Mucosa of descending colon (tissue), 3 donors: Measurements from ENCODE around the gene KIF17. TPM values are rescaled to one million over a fixed set of nuclear protein-coding genes. Genes with fewer than 3 reads are reported as not detected.

ENCODE experiments used
- ATAC-seq: fragments of 200-7000 bp; cut with Tn5 transposase; one replicate; pipeline ENCODE4 v1.9.1; 2020; ENCODE audit warnings: mild to moderate bottlenecking, moderate library complexity
- DNase-seq, 3 donors: peaks; one replicate each; pipeline ENCODE4 v3.0.0-alpha.2; 2020
- H3K36me3 ChIP-seq: fragments of 200-600 bp; one replicate; pipeline ENCODE4 v1.8.0; 2021; ENCODE audit warnings: low read depth, mild to moderate bottlenecking
- H3K4me1 ChIP-seq: fragments of 200-600 bp; one replicate; pipeline ENCODE4 v1.8.0; 2021; ENCODE audit warnings: low read depth, mild to moderate bottlenecking
- H3K4me3 ChIP-seq: fragments of 200-600 bp; one replicate; pipeline ENCODE4 v1.8.0; 2021; ENCODE audit warnings: mild to moderate bottlenecking
- H3K9me3 ChIP-seq: fragments of 200-600 bp; one replicate; pipeline ENCODE4 v1.8.0; 2021; ENCODE audit warnings: mild to moderate bottlenecking
- intact Hi-C, 2 donors: fragments of 100-400 bp; cut with DNase I in 1 of 2; cut with micrococcal nuclease in 1 of 2; formaldehyde crosslinking; loops; one replicate each; pipeline versions ENCODE4 v1.11.0 to v1.11.1; 2022; cut with DNase I, micrococcal nuclease
- total RNA-seq, 3 donors: library from RNA; stranded (reverse); fragmentation: NEBNext Ultra II Directional in 2 of 3; extraction: Animal tissue kit (Norgen Biotek cat#: 25700) in 2 of 3; gene quantifications; one replicate each; pipeline versions ENCODE4 v1.2.1 to v1.2.4, GENCODE V29; 2021 to 2023
- TF ChIP-seq, protein P1 (sequence below): fragments of 200-600 bp; IDR thresholded peaks from one replicate; pipeline ENCODE4 v1.8.0; 2022; ENCODE audit warnings: antibody characterized with exemption, mild to moderate bottlenecking
- donor health status: DM: no; HTN: no; CAD: no; lungs with moderate emphysema.
- donor health status: DM: no; HTN: no; CAD: no.
- donor health status: DM: no; HTN: yes; CAD: no.

The KIF17 gene
- total RNA-seq, 3 donors from 2014 or later = 0.20 to 0.63 (median 0.53) TPM

DNA sequence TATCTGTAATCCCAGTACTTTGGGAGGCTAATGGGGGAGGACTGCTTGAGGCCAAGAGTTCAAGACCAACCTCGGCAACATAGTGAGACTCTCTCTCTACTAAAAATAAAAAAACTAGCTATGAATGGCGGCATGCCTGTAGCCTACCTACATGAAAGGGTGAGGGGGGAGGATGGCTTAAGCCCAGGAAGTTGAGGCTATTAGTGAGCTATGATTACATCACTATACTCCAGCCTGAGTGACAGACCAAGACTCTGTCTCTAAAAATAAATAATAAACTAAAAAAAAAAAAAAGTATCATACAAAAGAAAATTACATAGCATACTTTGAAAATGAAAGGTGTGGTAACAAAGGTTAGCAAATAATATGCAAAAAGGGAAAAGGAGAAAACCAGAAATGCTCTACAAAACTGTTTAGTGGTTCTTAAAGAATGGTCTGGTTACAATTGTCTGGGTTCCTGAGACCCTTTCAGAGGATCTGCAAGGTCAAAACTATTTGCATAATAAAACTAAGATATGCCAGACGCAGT is 33.7 kb upstream of the KIF17 start:
- ATAC-seq (no peak), DNase-seq (no peak)
- Histone ChIP-seq H3K4me1 (no peaks in the 10 kb centered on the region), H3K4me3 (no peak overlapping the region), H3K9me3 (no peaks in the 10 kb centered on the region), H3K36me3 (peaks cover 11% of the 10 kb centered on the region)
- TF ChIP-seq, protein P1, sequence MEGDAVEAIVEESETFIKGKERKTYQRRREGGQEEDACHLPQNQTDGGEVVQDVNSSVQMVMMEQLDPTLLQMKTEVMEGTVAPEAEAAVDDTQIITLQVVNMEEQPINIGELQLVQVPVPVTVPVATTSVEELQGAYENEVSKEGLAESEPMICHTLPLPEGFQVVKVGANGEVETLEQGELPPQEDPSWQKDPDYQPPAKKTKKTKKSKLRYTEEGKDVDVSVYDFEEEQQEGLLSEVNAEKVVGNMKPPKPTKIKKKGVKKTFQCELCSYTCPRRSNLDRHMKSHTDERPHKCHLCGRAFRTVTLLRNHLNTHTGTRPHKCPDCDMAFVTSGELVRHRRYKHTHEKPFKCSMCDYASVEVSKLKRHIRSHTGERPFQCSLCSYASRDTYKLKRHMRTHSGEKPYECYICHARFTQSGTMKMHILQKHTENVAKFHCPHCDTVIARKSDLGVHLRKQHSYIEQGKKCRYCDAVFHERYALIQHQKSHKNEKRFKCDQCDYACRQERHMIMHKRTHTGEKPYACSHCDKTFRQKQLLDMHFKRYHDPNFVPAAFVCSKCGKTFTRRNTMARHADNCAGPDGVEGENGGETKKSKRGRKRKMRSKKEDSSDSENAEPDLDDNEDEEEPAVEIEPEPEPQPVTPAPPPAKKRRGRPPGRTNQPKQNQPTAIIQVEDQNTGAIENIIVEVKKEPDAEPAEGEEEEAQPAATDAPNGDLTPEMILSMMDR = no peak
- intact Hi-C loops = no loop called here

DNA sequence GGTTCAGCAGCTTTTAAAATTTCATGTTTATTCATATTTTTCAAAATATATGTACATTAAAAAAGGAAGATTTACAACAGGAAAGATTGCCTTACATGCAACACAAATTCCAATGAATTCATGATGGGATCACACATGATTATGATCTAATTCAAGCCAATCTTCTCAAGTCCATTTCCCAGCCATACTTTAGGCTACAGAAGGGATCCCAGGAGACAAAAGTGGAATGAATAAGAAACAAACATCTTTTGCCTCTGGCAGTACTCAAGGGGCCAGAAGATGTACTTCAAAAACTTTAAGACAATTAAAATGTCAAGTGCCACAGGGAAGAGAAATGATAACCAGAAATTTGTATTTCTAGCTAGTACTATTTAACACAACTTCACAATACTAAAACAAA is 24.9 kb upstream of the KIF17 start:
- H3K4me1 ChIP-seq = no peaks in the 10 kb centered on the region
- H3K36me3 ChIP-seq = peaks cover 13% of the 10 kb centered on the region
- ATAC-seq = no peak
- H3K4me3 ChIP-seq = no peak overlapping the region
- no peaks in the 10 kb centered on the region for H3K9me3 ChIP-seq
- intact Hi-C loops = no loop called here
- TF ChIP-seq, protein P1 = no peak
- DNase-seq = no peak

- ATAC-seq = no peak
- H3K4me3 ChIP-seq = no peak overlapping the region
- TF ChIP-seq, protein P1 = no peak
- H3K36me3 ChIP-seq = no peaks in the 10 kb centered on the region
- intact Hi-C loops = no loop called here
- H3K4me1 ChIP-seq = no peaks in the 10 kb centered on the region
- no peak for DNase-seq
- no peaks in the 10 kb centered on the region for H3K9me3 ChIP-seq
Measured at GRCh38 chr1:20740781-20741180, 23.0 kb upstream of the KIF17 start.

GRCh38 chr1:20739225-20739624 is 21.4 kb upstream of the KIF17 start:
- TF ChIP-seq, protein P1 = no peak
- Histone ChIP-seq H3K4me1 (no peaks in the 10 kb centered on the region), H3K9me3 (no peaks in the 10 kb centered on the region), H3K36me3 (no peaks in the 10 kb centered on the region), H3K4me3 (no peak overlapping the region)
- no peak for DNase-seq
- no peak for ATAC-seq
- intact Hi-C loops = no loop called here

DNA sequence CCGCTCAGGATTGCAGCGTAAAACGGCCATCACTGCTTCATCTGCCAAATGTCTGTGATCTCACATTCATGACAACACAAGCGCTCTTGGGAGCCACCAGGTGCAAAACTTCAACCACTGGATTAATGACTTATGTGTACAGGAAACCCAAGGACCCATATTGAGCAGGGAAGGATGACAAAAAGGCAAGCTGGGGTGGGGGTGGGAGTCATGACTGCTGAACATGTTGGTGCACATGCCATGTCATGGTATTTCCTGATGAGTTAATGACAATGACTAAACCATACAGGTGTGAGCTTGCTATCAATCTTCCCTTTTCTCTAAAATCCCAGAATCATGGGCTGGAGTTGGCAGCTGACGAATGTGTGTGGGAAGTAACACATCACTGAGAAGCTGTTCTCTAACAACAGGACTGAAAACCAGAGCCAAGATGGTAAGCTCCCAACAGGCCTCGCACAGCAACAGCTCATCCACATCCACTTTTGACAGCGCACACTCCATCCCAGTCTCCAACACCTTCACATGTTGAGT is 17.8 kb upstream of the KIF17 start:
- Histone ChIP-seq H3K9me3 (no peaks in the 10 kb centered on the region), H3K4me1 (peaks cover 23% of the 10 kb centered on the region), H3K36me3 (no peaks in the 10 kb centered on the region), H3K4me3 (no peak overlapping the region)
- ATAC-seq (no peak), DNase-seq (no peak)
- TF ChIP-seq, protein P1 = no peak
- intact Hi-C loops = no loop called here
